GM19452 (cell line): ENCODE measurements around the gene ANO8.
"Not testable (repeated sequence)": the region's sequence is repeated elsewhere in the genome, so short reads cannot be mapped to it uniquely, and the experiment has no call there.

Experiments used
- ATAC-seq: cut with Tn5 transposase; IDR thresholded peaks from one replicate; pipeline ENCODE4 v1.9.1; 2021; ENCODE audit not compliant: unreplicated experiment

ANO8 gene

GRCh38 chr19:17334414-17335409, at the start of gene ANO8:
TSS of gene ANO8 (minus strand) at chr19:17334855. CDS start at chr19:17334670, 185 bp downstream.
- ATAC-seq: peak; percentile 43

- no peak for ATAC-seq
Measured at GRCh38 chr19:17380426-17381138, 45.9 kb upstream of the ANO8 start.

- ATAC-seq: no peak
Measured at GRCh38 chr19:17379221-17379631, 44.6 kb upstream of the ANO8 start.

GRCh38 chr19:17378271-17378670, 43.6 kb upstream of the ANO8 start:
- ATAC-seq: no peak

- ATAC-seq: no peak
Measured at GRCh38 chr19:17376935-17377600, 42.4 kb upstream of the ANO8 start, which contains the start of gene PLVAP. TSS of gene PLVAP (minus strand) at chr19:17377342. CDS start at chr19:17377288, 54 bp downstream.

GRCh38 chr19:17370026-17370587, 35.5 kb upstream of the ANO8 start:
- peak; percentile 77 for ATAC-seq

- ATAC-seq: no peak
Measured at GRCh38 chr19:17365361-17365760, 30.7 kb upstream of the ANO8 start.

GRCh38 chr19:17363852-17364605, 29.4 kb upstream of the ANO8 start:
- not testable (repeated sequence) for ATAC-seq

- ATAC-seq: no peak
Measured at GRCh38 chr19:17359905-17360800, 25.5 kb upstream of the ANO8 start.

GRCh38 chr19:17358395-17358794, 23.7 kb upstream of the ANO8 start:
- ATAC-seq: no peak

GRCh38 chr19:17357724-17358123, 23.1 kb upstream of the ANO8 start:
- no peak for ATAC-seq

GRCh38 chr19:17357078-17357666, 22.5 kb upstream of the ANO8 start:
- no peak for ATAC-seq

- ATAC-seq: no peak
Measured at GRCh38 chr19:17353386-17353785, 18.7 kb upstream of the ANO8 start.

- no peak for ATAC-seq
Measured at GRCh38 chr19:17352608-17353280, 18.1 kb upstream of the ANO8 start.

- no peak for ATAC-seq
Measured at GRCh38 chr19:17351815-17352435, 17.3 kb upstream of the ANO8 start.

- ATAC-seq: no peak
Measured at GRCh38 chr19:17348700-17349099, 14.0 kb upstream of the ANO8 start.

GRCh38 chr19:17347877-17348276, 13.2 kb upstream of the ANO8 start:
- no peak for ATAC-seq

GRCh38 chr19:17347361-17347760, 12.7 kb upstream of the ANO8 start:
- no peak for ATAC-seq
